ENCODE measurements around the gene VWF.

Gene VWF

GRCh38 chr12:5976711-5977110 is 147.8 kb downstream of the VWF start:
- no peak for FAIRE-seq

DNA sequence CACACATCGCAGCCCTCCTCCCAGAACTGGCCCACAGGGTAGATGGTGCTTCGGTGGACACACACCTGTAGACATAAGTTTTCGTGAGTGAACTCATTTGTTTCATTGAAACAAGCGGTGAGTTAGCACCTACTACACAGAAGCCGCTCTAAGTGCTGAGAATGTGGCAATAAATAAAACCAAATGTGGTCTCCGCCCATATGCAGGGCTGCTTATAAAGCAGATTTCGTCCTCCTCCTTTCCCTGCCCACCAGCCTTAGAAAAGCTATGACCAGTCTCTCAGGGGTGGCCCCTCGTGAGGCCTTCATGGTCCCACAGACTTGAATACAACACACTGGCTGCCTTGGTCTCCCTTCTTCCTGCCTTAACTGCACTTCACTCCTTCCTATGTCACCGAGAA is 148.3 kb downstream of the VWF start:
- FAIRE-seq, result no peak

- FAIRE-seq, result no peak
Measured at GRCh38 chr12:5973461-5974115, 150.9 kb downstream of the VWF start.

DNA sequence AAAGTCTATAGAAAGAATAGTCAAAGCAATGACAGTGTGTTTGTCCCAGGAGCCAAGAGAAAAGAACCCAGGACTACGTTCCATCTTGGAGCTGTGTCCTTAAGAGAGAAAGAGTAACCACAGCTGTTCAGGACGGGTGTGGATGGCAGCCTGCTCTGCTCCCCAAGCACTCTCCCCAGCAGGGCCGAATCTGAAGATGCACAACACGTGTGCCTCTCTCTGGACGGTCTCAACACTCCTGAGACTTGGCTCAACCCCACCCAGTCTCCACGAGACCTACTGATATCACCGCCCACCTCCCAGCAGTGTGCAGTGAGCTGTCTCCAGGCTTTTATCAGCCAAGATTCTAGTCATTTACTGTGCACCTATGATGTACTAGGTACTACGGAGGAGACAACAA is 152.1 kb downstream of the VWF start:
- FAIRE-seq, result no peak

DNA sequence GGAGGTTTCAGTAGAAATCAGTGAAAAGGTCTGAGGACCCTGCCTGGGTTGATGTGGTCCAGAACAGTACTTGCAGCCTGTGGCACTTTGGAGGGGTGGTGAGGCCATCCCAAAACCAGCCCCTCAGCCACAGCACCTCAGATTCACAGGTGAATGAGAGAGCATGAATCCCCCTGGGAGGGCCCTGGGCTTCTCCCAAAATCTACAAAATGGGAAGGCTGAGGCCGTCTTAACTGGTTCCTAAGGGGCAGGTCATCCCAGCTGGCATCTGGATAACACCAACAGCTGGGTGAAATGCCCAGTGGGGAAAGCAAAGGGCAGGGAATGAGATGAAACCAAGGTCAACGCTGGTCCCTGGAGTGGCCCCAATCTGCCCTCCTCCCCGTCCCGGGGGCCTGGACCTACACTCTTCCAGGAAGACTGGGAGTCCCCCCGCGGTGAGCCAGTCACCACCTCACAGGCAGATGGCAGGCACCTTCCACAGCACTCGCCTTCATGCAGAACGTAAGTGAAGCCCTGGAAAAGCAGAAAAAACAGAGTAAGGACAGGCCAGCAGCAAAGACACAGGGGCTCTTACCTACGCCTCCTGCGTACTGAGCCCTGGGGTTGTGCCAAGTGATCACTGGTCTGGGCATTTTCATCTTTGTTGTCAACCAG is 153.1 kb downstream of the VWF start:
- no peak for FAIRE-seq

DNA sequence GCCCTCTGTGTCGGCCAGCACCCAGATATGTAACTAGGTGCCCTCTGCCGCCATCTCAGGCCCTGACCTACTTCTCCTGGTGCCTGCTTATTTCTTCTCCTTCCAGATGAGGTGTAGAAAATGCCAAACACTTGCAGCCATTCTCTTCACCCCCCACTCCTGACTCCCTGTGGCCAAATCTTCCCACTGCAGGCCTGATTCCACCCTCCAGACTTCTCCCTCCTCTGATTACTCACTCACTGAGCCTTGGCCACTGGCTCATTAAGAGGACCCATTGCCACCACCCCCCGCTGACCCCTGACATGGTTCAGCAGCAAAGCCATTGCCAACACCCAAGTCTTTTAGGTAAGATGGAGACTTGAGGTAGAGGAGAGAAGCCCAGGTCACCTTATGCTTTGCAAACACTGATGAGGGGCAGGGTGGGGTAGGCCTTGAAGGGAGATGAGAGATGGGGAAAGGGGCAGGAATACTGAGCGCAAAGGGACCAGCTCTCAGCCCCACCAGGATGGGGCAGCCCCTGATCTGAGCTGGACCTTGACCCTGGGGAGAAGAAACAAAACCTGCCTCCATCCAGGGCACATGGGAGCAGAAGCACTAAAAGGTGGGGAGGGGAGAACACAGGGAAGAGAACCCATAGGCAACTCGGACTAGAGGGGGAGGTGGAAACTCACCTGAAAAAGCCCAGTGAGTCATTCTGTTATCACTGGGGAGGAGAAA is 154.3 kb downstream of the VWF start:
- FAIRE-seq, result no peak

- no peak for FAIRE-seq
Measured at GRCh38 chr12:5969156-5969973, 155.1 kb downstream of the VWF start.

GRCh38 chr12:5967645-5968415 is 156.6 kb downstream of the VWF start:
- no peak for FAIRE-seq

DNA sequence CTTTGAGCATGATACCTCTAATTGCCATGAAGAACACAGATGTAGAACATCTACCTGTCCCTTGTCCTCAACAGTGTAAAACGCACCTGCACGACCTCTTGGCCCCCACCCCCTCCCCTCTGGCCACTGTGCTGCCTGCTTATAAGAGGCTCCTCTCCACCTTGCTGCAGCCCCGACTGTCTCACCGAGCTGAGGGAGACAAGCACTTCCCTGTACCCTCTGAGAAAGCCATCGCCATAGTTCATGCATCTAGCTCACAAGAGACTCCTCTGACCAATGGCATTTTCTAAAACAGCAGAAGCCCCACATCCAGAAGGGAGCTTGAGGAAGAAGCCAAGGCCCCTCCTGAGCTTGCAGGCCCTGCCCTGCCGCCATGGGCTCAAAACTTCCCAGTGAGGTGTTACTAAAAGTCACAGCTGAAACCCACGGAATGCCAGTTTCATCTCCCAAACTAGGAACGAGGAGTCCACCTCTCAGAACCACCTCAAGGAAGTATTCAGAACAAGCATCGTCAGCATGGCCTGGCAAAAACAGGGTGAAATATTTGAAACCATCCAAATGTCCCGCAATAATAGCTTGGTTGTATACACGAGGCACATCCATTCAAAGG is 157.9 kb downstream of the VWF start:
- no peak for FAIRE-seq

DNA sequence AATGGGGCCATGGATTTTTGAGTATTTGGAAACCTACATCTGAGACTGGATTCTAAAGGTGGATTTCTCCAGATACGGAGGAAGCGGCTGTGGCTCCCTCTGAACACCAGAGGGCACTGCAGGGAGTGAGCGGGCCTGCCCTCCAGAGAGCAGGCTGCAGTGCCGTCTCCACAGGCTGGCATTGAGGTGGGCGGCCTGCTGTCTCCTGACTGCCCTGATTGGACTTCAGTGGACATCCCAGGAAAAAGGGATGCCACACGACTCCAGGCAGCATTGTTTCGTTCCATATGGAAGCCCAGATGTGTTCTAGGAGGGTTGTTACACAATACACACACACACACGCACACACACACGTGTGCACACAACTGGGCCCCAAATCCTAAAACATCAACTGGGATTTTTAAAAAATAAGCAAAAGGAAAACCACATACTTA is 158.5 kb downstream of the VWF start:
- FAIRE-seq, result no peak

DNA sequence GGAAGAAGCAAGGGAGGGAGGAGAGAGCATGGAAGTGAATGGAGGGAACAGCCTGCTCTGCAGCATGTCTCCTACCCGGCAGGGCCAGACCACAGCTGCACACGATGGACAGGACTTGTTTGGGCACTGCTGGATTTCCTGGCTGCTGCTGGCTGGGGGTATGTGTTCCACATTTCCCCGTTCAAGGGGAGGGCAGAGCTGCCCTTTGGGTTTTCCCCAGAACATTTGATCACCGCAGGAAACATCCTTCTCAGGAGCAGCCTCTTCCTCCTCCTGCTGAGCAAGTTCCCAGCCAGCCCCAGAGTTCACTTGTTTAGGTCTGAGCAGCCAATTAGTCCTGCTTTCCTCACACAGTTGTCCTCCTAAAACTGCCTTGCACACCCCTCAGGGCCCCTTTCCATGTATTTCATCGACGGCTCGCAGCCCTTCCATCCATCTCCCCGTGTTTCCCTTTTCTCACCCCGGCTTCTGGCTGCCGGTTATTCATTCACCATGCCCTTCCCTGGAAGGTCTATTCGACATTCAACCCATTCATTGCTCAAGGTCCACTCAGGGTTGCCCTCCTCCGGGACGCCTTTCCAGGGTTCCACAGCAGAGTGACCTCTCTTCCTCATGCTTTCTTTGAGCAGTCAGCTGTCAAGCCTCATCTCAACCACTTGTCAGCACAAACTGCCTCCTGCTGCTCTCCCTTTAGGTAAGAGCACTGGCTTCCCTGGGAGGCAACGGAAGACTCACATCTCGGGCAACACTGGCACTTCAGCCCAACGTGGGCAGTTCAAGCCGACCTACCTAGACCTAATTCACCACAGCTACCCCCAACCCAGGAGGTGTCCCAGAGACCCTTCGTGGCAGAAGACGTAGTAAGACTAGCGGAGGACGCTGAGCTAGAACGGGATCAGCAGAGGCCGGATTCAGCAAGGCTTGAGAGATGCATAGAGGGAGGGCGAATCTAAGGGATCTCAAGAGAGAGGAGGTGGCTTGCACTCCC is 159.3 kb downstream of the VWF start:
- no peak for FAIRE-seq

- no peak for FAIRE-seq
Measured at GRCh38 chr12:5963515-5963914, 161.0 kb downstream of the VWF start.

DNA sequence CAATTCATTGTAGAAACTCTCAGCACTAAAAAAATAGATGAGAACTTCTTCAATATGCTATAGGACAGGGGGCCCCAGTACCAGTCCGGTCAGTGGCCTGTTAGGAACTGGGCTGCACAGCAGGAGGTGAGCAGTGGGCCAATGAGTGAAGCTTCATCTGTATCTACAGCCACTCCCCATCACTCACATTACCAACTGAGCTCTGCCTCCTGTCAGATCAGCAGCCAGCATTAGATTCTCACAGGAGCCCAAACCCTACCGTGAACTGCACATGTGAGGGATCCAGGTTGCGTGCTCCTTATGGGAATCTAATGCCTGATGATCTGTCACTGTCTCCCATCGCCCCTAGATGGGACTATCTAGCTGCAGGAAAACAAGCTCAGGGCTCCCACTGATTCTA is 163.7 kb downstream of the VWF start:
- no peak for FAIRE-seq

DNA sequence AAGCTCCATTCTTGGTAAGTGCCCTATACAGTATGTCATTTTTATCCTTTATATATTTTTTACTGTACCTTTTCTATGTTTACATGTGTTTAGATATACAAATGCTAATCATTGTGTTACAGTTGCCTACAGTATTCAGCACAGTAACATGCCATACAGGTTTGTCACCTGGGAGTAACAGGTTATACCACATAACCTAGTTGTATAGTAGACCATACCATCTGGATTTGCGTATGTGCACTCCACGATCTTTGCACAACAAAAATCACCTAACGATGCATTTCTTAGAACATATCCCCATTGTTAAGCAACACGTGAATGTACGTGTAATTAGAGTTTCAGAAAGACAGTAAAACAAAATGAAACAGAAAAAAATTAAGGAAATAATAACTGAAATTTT is 167.5 kb downstream of the VWF start:
- FAIRE-seq, result no peak

DNA sequence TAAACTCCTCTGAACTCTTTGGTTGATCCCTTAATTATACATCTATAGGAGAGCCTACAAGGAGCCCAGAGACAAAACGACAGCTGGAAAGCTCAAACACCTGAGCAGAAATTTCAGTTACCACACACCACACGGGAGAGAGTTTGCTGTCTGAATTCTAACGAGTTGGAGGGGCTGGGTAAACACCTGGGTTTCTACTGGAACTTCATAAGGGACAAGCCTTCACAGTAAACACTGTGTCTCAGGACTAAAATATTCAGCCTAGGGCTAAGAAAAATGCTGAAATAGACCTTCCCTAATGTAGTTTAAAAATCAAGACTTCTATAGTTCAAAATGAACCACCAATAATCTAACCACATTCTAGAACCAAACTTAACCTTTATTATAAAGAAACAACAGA is 169.8 kb downstream of the VWF start:
- no peak for FAIRE-seq

DNA sequence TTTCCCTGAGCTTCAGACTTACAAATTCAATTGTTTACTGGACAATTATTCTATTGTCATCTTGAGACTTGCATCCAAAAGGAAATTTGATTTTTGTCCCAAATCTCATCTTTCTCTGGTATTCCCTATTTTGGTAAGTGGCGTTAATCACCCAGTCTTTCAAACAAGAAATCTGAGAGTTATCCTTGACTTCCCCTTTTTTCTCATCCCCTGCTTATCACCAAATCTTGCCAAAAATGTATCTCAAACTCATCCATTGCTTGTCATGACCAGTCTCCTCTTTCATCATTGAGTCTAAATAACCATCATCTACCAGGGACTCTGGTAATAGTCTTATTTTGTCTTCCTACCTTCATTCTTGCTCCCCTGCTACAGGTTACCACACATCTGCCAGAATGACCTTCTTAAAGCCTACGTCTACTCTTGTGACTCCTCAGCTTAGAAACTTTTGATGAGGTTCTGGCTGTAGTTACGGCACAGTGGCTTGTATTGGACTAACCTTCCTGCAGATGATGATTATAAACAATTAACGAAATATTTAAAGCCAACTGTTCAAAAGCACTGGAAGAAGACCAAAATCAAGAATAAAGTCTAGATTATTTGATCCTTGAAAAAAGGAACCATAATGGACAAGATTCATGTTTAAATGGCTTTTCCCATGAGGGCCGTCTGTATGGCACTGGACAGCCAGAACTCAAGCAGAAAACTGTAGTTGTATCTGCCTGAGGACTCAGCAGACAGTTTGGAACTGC is 170.5 kb downstream of the VWF start:
- FAIRE-seq, result no peak

GRCh38 chr12:5952031-5952430 is 172.4 kb downstream of the VWF start:
- FAIRE-seq, result no peak

- FAIRE-seq, result no peak
Measured at GRCh38 chr12:5948696-5949095, 175.8 kb downstream of the VWF start.

DNA sequence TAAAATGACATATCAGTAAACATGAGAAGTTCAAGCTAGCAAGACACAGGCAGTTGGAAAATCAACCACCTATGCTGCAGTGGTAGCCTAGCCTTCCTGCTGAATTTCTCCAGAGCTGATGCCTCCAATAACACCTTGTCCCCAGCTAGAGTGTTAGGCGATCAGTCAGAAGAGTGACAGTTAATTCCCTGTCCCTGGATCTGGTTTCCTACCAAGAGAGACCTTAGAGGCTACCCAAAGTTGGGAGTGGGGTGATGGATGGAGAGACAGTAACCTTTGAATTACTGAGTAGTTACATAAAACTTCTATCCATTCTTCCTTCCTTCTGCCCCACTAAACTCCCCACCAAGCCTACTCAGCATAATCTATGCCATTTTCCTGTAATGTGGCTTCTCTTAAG is 177.5 kb downstream of the VWF start:
- no peak for FAIRE-seq

- no peak for FAIRE-seq
Measured at GRCh38 chr12:5946388-5946787, 178.1 kb downstream of the VWF start.

Measured in endometrium (tissue), 2 donors.